HG03575 (cell line): ENCODE data around the gene CTXN3.

Experiments
- ATAC-seq: cut with Tn5 transposase; IDR thresholded peaks from one replicate; pipeline ENCODE4 v1.9.1; 2021; ENCODE audit not compliant: unreplicated experiment, insufficient number of reproducible peaks, low FRiP score; ENCODE audit errors: extremely low read depth

The CTXN3 gene

GRCh38 chr5:127686424-127686823 lies 37.5 kb downstream of the CTXN3 start:
- ATAC-seq: no peak

- ATAC-seq: no peak
Observed at GRCh38 chr5:127694518-127695171, 45.8 kb downstream of the CTXN3 start.

DNA sequence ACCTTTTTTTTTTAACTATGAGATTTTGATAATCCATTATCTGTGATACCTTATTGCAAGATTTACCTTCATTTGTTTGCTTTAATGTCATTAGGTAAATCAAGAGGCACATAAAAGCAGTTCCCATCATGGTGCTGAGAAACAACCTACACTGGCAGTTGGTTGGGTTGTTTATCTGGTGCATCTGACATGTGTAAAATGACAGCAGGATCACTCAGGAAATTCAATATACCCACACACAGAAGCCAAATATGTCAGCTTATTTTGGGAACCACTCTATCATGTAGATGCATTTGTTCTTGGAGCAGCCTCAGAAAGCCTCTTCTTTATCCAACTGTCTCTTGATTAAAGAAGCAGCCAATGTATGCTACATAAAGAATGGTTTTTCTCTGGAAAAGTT lies 46.5 kb downstream of the CTXN3 start:
- ATAC-seq: no peak

DNA sequence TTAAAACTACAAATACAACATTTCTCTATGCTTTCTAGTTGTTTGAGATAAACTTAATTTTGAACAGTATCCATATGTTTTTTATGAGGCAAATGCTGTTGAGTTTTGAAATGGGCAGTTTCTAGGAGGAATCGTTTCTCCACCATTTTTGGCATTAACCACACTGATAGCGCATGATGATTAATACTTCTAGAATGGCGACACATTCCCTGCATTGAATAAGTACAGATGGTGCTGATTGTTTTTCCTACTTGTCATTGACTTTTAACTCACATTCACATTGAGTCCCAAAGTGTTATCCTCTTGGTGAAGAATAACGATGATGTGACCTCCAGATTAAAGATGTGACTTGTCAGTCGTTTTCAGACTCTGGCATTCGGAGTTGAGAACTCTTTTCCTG lies 47.8 kb downstream of the CTXN3 start:
- ATAC-seq: no peak

DNA sequence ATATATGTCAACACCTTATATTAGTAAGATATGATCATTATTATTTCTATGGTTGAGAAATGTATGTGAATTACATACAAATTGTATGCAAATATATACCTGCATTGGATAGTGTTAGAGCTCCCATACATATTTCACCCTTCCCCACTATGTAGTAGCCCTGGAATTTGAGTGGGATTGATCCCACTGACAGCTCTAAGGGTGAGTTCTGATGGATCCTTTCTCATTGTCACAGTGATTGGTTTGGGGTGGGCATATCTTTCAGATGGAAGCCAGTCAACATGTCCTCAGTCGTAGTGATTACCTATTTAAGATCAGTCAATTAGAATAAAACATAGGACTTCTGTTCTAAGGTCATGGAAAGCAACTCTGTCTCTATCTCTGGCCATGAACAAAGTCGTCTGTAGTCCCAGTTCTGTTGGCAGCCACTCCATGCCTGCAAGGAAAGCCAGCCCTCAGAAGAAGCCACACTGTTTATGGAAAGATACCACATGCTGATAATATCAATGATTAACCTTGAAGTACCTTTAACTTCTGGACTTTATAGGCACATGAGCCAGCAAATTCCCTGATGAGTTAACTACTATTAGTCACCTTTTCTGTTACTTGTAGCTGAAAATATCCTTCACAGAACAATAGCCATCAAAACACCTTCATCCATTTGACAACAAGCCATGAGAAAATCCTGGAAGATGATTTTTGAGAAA lies 49.2 kb downstream of the CTXN3 start:
- ATAC-seq: no peak

DNA sequence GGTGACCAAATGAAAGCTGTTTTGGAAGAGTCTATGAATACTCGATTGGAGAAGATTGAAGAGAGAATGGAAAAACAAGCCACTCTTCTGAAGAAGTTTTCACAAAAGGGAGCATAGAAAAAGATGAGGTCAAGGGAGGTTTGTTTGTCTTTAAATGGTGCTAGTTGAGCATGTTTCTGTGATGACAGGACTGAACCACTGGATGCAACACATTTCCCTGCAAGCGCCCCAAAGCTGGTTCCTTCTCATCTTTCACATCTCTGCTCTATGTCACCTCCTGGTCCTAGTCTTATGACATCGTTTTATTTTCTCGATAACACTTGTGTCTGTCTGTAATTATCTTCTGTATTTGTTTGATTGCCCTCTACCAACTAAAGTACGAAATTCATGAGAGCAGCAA lies 50.5 kb downstream of the CTXN3 start:
- ATAC-seq: no peak

DNA sequence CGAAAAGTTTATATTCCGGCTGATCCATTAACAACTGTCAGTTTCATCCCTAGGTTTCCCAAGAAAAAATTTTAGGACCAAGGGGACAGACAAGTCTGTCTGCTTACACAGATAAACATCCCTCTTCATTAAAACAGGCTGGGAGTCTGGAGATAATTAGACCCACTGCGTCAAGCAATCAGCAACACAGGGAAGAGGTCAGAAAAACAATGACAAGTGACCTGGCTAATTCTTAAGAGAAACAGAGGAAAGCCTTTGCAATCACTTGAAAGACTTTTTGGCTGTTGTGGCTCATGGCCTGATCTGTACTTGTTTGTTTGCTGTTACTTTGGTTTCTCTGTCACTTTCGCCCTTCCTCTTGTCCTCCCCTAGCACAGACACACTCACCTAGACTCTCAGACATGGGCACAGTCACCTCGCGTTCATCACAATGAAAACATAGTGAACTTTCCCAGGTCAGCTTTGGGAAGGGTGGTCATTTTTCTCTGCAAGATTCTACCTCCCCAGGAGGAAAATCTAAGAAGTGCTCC lies 51.4 kb downstream of the CTXN3 start:
- no peak for ATAC-seq

- ATAC-seq: no peak
Observed at GRCh38 chr5:127702434-127702833, 53.6 kb downstream of the CTXN3 start.

DNA sequence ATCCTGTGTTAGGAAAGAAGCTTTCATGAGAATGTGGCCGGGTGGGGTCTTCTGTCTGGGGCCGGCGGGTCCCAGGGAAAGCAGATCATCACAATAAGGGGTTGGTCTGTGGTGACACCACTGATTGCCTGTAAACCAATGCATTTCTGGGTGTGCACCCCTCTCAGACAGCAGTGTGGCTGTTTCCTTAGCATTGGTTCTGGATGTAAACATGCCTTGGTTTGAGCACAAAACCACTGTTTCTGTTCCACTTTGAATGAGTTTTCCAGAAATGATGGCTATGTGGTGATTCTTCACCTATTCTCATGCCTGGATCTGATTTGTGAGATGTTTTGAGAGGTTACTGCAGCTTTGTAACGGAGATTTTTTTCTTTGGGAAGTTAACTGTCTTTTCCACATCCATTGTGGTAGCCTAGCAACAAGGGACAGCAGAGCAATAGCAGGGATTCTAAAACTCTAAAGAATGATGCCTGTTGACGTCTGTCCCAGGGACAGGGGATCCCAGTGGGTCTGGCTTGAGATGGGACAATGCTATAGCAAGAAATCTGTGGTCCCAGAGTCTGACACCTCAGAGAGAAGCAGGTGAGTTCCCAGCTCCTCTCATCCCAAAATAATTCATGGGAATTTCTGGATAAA lies 54.2 kb downstream of the CTXN3 start, which contains the start of gene CCDC192:
Gene CCDC192, plus strand, starts transcription at position 466 of the 636 bp plus-strand sequence. Its CDS starts 55 bp downstream, at position 521.
- no peak for ATAC-seq

DNA sequence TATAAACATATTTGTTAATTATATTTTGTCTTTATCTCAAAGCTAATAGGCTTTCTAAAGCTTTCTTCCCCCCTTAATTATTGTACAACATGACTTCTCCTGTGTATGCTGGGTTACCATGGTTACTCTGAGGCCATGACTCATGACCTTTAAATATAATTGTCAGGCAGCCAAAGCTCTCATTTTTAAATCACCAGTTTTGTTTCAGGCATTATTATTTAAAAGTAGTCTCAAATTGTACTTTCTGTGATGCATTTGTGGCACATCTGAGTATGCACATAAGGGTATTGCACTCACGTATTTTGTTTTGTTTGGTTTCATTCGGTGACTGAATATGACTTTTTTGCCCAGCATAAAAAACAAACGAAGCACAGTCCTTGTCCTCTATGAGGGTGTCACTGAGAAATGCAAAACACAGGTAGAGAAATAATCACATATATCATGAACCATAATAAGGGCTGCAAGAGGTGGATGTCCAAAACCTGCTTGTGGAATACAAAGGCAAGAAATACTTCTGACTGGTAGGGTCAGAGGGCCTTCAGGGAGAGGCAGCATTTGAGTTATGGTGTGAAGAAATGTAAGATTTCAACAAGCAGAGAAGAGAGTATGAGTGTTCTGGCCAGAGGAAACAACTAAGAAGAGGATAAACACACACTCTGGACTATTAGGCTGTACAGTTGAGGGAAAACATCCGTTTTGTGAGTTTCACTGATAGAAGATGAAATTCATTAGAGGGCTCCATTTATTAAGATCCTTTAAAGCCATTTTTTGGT lies 56.4 kb downstream of the CTXN3 start:
- ATAC-seq: no peak

DNA sequence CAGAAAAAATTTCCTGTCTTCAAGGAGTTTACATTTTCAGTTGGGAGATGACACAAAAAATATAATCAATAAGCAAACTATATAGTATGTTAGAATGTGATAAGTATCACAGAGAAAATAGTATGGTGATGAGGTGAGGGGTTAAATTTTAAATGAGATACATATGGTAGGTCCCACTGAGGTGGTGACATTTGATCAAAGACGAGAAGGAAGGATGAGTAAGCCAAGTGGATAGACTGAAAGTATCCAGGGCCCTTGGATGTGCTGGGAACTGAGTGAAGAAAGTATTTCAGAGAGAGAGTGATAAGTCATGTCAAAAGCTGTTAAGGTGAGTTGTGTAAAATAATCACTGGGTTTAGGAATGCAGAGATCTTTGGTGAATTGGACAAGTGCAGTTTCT lies 57.8 kb downstream of the CTXN3 start:
- ATAC-seq: no peak

GRCh38 chr5:127707209-127707608 lies 58.3 kb downstream of the CTXN3 start:
- no peak for ATAC-seq
